ENCODE data around the gene DDX60. TPM values are rescaled to one million over a fixed set of nuclear protein-coding genes. Genes with fewer than 3 reads are reported as not detected.
"Not testable (repeated sequence)": the region's sequence is repeated elsewhere in the genome, so short reads cannot be mapped to it uniquely, and the experiment has no call there.

The DDX60 gene
- polyA plus RNA-seq, 4 donors, result 8.2 to 14.8 (median 10.1) TPM

DNA sequence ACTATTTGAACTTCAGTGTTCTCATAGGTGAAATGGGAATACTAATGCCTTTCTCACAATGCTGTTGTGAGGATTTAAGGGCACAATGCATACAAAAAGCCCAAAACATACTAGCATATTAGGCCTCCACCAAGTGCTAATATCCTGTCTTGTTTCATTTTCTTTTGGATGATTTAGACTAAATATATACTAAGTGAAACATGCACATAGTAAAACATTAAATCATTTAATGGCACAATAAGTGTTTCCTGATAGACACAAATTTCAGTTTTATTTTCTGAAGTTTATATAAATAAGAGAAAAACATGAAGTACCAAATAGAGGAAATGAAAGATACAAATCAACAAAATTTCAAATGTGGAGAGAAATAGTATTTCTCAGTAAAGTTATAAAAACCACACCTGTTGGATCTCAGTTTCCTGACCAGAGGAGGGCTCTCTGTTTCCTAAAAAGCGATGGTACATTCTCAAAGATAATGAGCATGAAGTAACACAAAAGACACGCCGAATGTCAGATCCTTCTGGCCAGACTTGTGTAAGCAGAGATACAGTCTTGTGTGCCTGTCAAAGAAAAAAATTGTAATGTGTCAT lies 25.1 kb downstream of the DDX60 start:
- DNase-seq (ENCODE audit: low read depth in 4 of 4, low spot score in 2 of 4), result no peak

DNA sequence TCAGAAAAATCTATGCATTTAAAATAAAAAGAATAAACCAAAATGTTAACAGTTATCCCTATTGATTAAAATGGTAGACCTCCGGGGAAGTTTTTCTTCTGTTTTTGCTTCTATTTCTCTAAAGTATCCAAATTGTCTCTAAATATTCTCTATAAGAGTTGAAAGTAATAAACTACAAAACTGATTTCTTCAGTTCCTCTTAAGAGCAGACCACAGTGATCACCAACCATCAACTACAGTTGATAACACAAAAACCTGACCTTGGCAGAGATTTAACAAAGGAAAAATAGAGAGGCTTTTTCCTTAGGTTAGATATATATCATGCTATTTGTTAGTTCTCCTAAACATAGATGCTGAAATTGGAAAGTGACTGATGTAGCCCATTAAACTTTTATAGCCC lies 27.3 kb downstream of the DDX60 start:
- no peak for DNase-seq (ENCODE audit: low read depth in 4 of 4, low spot score in 2 of 4)

DNA sequence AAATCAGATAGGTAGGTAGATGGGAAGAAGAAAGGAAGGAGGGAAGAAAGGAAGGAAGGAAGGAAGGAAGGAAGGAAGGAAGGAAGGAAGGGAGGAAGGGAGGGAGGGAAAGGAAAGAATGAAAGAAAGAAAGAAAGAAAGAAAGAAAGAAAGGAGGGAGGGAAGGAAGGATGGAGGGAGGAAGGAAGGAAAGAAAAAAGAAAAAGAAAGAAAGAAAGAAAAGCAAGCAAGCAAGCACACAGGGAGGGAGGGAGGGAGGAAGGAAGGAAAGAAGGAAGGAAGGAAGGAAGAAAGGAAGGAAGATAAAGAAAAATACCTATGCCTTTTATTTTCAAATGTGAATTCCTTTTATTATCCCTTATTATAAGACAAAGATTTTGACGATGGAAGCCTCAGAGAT lies 32.7 kb downstream of the DDX60 start:
- not testable (repeated sequence) for DNase-seq (ENCODE audit: low read depth in 4 of 4, low spot score in 2 of 4)

DNA sequence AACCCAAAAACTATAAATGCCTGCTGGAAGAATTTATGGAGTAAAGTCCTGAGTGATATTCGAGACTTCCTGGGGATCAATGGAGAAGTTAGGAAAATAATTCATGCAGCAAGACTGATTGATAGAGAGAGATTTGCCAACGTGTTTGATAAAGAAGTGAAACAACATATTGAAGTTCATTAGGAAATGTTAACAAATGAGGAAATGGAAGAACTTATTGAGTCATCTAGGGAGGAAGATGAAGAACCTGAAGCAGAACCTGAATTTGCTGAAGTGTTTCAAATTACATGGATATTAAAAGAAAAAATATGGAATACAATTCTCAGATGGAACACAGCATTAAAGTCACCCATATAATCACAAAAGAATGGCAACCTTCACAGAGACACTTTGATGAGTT lies 39.0 kb downstream of the DDX60 start:
- no peak for DNase-seq (ENCODE audit: low read depth in 4 of 4, low spot score in 2 of 4)

DNA sequence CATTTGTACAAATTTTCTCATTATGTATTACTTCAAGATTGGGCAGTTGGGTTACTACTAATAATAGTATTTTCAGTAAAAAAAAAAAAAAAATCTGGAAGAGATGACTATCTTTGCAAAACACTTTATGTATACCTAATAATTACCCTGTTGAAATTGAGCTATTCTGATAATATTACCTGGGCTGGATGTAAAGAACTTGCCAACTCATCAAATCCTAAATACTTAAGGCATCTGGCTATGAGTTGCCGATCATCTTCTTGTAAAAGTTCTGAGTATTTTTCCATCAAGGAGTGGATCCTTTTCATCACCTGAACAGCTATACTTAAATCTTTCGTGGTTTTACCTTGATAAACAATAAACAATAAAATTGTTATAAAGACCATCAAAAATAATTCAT lies 42.7 kb downstream of the DDX60 start:
- no peak for DNase-seq (ENCODE audit: low read depth in 4 of 4, low spot score in 2 of 4)

DNA sequence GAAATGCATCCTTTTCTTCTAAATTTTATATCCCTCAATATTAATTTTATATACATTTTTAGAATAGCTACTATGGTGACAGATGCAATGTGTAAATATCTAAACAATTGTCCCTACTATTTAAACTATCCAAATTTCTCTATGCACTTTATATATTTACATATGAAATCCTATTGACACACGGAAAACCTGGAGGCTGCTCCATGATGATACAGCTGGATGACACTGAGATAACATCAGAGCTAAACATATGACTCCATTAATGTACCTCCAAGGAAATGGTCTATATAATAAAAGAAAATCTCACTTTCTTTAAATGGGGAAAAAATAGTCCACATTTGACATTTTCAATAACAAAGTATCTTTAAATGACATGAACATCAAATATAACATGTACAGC lies 43.7 kb downstream of the DDX60 start:
- DNase-seq (ENCODE audit: low read depth in 4 of 4, low spot score in 2 of 4), result no peak

DNA sequence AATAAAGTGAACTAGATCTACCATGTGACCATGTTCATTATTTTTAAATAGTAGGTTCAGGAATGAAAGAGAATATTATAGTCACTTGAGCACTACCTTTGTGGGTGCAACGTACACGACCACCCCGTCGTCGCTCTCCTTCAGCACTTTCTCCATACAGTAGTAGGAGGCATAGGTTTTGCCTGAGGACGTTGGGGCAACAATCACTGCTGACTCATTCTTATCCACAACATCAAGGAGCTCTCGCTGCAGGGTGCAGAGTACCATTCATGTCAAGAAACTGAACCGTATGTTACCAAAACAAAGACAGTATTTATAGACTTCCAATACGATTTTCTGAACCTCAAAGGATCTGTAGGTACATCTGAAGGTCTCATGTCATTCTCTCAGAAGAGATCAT lies 44.7 kb downstream of the DDX60 start:
- no peak for DNase-seq (ENCODE audit: low read depth in 4 of 4, low spot score in 2 of 4)

DNA sequence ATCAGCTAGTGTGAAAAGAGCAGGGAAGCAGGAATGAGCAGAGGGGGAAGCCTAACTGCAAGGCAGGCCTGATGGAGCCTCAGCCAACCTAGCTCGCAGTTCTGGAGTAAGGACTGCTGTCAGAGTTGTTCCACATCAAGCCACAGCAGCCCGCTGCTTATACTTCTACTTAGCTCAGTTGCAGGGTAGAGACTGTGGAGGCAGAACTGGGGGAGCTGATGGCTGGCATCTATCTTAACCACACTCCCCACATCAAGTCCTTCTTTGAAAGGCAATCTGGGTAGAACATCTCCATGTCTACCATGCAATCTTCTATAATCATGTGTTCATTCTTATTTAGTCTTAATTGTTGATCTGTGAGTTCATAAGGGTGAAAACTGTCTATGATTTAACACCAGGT lies 46.1 kb downstream of the DDX60 start:
- no peak for DNase-seq (ENCODE audit: low read depth in 4 of 4, low spot score in 2 of 4)

DNA sequence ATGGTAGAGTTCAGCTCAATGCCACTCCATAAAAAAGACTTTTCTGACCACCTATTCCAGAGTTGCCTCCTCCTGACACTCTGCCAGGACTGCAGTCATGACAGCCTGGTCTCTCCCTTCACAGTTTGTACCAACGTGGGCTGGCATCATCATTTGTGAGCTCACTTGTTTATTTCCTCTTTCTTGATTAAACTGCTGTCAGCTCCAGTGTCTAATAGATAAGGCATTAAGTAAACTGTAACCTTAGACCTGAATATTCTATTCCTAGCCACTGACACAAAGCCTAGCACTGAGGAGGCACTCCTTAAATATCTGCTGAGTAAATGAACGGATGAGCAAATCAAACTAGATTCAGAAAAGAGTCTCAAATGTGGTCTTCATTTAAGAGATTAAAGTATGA lies 48.7 kb downstream of the DDX60 start:
- DNase-seq (ENCODE audit: low read depth in 4 of 4, low spot score in 2 of 4), result no peak

DNA sequence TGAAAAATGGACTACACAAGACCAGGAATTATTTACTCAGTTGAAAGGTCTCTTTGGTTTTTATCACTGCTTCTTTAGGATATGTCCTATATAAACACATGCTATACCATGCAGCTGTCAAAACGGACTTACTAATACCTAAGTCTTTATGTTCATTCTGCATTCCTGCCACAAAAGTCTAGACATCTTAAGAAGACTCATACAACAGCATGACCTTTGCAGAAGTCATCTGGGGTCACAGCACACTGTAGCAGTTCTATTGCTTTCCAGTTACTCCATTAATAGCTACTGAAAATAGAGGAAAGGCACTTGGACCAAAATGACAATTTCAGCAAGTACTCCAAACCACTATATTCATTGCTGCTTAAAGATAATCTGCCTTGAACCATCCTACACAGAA lies 53.2 kb downstream of the DDX60 start:
- no peak for DNase-seq (ENCODE audit: low read depth in 4 of 4, low spot score in 2 of 4)

DNA sequence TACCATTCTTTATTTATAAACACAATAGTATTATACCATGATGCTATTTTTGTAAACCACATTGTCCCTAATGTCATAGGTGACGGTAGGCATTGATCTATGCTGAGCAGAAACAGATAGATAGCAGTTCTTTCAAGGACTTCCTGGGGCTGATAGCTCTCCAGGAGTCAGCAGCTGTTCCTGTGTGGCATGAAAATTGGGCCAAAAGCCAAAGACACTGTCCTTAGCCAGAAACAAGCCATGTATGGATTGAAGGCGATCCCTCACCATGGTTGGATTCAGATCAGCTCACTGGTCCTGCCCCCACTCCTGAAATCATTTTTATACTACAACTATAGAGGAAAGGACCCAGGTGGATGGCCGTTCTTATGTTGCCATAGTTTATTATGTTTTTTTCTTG lies 53.6 kb downstream of the DDX60 start:
- DNase-seq (ENCODE audit: low read depth in 4 of 4, low spot score in 2 of 4), result no peak

DNA sequence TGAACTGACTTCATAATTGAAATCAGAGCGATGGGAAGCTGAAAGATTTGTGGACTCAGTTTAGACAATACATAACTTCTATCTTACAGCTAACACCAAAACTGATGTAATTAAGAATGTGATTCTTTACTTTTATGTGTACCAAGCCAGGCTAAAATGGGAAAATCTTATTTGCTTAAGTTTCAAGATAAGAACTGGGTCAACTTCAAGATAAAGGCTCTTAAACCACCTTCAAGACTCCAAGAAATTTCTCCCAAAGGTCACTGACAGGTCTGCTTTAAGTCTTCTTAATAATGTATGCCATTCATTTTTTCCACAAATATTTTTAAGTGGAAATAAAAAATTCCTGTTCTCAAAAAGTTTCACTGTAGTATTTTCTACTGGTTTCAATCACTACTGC lies 55.5 kb downstream of the DDX60 start:
- no peak for DNase-seq (ENCODE audit: low read depth in 4 of 4, low spot score in 2 of 4)

DNA sequence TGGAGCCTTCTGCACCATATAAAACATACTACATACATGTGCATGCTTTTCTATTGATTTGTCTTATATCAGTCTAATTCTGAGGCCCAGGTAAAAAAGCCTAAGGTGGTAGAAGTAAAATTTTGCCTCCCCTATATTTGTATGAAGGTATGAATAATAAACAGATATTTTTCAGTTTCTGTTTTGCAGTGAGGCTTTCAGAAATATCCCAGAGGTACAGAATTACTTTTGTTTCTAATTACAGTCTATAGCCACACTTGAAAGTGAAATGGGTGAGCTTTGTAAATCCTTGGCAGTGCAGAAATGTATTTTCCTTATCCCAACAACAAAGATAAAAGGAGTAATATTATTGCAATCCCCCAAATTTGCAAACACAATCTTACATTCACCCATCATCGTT lies 59.5 kb downstream of the DDX60 start:
- DNase-seq (ENCODE audit: low read depth in 4 of 4, low spot score in 2 of 4), result no peak

DNA sequence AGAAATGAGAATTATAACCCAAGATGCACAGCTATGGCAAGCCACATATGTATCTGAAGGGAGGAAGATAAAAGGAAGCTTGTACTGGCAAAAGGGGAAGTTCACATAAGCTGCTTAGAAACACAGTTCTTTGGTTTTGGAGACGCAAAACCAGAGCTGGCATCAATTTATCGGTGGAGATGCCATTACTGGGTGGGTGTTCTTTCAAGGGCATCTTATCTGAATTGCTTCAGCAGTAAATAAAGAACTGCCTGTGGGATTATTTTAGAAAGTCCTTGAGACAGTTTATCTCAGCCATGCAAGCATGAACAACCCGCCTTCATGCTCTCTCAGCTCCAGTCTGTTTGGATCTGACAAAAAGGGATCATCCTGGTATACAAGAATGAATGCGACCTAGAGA lies 60.8 kb downstream of the DDX60 start:
- no peak for DNase-seq (ENCODE audit: low read depth in 4 of 4, low spot score in 2 of 4)

DNA sequence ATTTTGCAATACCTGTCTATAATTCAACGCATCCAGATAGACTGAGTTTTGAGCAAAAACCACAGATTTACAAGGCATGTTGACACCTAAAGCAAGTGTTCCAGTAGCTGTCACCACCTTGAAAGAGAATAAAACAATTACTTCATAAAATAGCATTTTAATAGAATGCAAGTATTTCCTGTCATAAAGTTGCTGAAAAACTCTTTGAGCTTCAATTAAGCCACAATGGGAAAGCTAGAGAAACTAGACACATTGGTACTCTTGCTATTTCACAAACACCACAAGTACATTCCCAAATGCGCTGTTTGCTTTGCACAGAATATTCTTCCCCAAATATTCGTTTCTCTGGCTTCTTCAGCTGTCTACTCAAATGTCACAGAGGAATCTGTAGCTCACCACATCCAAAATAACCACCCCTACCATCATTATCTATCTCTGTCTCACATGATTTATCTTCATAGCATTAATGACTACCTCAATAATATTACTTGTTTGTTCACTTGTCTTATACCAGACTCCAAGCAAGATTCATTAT lies 70.3 kb downstream of the DDX60 start:
- no peak for DNase-seq (ENCODE audit: low read depth in 4 of 4, low spot score in 2 of 4)

DNA sequence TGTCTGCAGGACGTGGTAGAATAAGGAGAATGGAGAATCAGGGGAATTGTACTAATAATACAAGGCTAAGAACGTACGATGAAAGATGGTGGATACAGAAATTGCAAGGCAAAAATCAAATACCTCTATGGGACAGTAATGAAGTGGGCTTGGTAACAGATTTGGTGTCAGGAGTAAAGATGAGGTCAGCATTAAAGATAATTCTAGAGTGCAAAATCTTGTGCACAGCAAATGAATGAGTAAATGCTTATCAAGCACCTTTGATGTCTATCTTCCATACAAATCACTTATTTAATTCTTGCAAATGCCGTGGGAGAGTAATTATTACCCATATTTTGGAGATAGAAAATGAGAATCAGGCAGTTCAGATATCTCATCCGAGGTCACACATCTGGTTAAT lies 70.9 kb downstream of the DDX60 start:
- no peak for DNase-seq (ENCODE audit: low read depth in 4 of 4, low spot score in 2 of 4)

DNA sequence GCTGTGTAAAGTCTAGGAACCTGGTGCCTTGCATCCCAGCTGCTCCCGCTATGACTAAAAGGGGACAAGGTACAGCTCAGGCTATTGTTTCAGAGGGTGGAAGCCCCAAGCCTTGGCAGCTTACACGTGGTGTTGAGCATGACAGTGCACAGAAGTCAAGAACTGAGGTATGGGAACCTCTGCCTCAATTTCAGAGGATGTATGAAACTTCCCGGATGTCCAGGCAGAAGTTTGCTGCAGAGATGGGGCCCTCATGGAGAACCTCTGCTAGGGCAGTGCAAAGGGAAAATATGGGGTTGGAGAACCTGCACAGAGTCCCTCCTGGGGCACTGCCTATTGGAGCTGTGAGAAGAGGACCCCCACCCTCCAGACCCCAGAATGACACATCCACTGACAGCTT lies 76.6 kb downstream of the DDX60 start:
- DNase-seq (ENCODE audit: low read depth in 4 of 4, low spot score in 2 of 4), result no peak

DNA sequence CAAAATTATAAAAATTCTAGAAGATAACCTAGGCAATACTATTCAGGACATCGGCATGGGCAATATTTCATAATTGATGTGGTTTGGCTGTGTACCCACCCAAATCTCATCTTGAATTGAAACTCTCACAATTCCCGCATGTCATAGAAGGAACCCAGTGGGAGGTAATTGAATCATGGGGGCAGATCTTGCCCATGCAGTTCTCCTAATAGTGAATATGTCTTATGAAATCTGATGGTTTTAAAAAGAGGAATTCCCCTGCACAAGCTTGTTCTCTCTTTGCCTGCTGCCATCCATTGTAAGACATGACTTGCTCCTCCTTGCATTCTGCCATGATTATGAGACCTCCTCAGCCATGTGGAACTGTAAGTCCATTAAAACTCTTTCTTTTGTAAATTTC lies 77.7 kb downstream of the DDX60 start:
- no peak for DNase-seq (ENCODE audit: low read depth in 4 of 4, low spot score in 2 of 4)

DNA sequence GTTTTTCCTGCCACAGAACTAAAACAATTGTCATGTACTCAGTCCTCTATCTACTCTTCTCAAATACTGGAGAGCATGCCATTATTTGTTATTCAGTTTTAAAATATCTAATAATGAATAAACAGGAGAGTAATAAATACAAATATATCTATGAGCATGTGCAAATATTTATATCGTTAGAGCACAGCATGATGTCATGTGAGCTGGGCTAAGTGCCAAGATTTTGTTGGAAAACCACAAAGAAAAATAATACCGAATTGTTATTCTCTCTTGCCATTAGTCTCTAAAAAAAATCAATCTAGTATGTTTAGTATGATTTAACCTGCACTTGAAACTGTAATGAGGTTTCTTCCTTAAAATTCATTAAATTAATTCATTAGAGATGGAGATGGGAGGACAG lies 97.3 kb downstream of the DDX60 start:
- no peak for DNase-seq (ENCODE audit: low read depth in 4 of 4, low spot score in 2 of 4)

DNA sequence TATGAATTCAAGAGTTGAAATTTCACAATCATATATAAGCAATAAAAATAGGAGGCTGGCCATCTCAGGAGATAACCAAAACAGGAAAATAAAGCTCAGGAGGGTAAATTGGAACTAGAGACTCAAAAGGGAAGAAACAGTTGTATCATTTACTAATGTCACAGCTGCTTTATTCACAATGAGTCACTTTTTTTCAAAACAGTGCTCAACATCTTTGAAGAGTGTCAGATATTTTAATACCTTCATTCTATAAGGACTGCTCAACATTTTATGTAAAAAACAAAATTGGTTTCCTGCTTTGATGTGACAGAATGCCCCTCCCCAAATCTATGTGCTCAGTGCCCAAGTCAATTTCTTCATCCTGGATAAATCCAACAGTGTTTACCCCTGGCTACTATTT lies 97.7 kb downstream of the DDX60 start:
- DNase-seq (ENCODE audit: low read depth in 4 of 4, low spot score in 2 of 4), result no peak

DNA sequence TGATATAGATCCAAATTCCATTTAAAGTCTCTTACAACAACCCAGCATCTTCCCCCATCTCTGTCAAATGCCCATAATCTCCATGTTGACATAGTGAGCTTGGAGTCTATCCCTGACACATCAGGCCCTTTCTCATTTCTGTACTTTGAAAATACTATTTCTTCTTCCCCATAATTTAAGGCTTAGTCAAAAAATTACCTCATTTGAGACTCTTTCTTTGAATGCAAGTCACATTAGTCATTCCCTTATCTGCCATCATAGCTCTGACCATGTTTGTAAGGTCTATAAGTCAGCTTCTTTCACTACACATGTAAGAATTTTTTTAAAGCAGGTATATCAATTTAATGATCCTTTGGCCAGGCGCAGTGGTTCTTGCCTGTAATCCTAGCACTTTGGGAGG lies 99.9 kb downstream of the DDX60 start:
- DNase-seq (ENCODE audit: low read depth in 4 of 4, low spot score in 2 of 4), result no peak

DNA sequence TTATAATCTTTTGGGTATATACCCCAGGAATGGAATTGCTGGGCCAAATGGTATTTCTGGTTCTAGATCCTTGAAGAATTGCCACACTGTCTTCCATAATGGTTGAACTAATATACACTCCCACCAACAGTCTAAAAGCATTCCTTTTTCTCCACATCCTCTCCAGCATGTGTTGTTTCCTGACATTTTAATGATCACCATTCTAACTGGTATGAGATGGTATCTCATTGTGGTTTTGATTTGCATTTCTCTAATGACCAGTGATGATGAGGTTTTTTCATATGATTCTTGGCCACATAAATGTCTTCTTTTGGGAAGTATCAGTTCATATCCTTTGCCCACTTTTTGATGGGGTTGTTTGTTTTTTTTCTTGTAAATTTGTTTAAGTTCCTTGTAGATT lies 105.0 kb downstream of the DDX60 start:
- DNase-seq (ENCODE audit: low read depth in 4 of 4, low spot score in 2 of 4), result not testable (repeated sequence)

DNA sequence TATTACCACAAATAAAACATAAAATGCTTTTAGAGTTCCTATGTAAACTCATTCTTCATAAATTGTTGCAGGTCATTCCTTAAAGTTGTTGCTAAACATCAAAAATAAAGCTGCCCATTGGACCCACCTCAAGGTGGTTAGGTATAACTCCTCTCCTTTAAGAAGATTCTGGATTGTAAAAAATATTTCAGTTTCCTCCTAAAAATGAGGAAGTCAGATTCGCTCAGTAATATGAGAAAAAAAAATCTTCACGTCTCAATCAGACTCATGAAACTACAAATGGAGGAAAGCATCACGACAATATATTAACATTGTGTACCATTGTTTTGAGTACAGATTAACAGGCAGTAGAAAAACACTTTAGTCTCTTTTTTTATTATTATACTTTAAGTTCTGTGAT lies 105.9 kb downstream of the DDX60 start:
- no peak for DNase-seq (ENCODE audit: low read depth in 4 of 4, low spot score in 2 of 4)
